Metanephros (tissue), 2 donors: ENCODE results near the gene PIP4K2B. TPM values are rescaled to one million over a fixed set of nuclear protein-coding genes. Genes with fewer than 3 reads are reported as not detected.

Experiments
- small RNA-seq: library from RNA; depleted of rRNA; stranded (forward); fragments of <200 nt; gene quantifications from one replicate; pipeline ENCODE3, GENCODE V24; 2014; ENCODE audit warnings: low replicate concordance
- total RNA-seq: library from RNA; depleted of rRNA; stranded (reverse); fragments of >200 nt; gene quantifications from one replicate; pipeline ENCODE4 v1.2.3, GENCODE V29; 2014

PIP4K2B gene
- total RNA-seq, result 73.7 TPM

GRCh38 chr17:38799501-38800236 lies at the start of gene PIP4K2B:
PIP4K2B (minus strand) TSS chr17:38799556; CDS start chr17:38799424, 132 bp downstream.

GRCh38 chr17:38824899-38825761 lies 25.8 kb upstream of the PIP4K2B start, which contains the start of gene CWC25:
CWC25 (minus strand) TSS chr17:38825321; CDS start chr17:38825183, 138 bp downstream.

GRCh38 chr17:38752308-38753070 lies 46.9 kb downstream of the PIP4K2B start, which contains the start of gene PSMB3:
PSMB3 (plus strand) TSS chr17:38752741; CDS start chr17:38752827, 86 bp downstream.

GRCh38 chr17:38748149-38748891 lies 51.0 kb downstream of the PIP4K2B start, which contains the start of gene PCGF2:
PCGF2 (minus strand) TSS chr17:38748336; CDS start chr17:38740402, 7,934 bp downstream.

DNA sequence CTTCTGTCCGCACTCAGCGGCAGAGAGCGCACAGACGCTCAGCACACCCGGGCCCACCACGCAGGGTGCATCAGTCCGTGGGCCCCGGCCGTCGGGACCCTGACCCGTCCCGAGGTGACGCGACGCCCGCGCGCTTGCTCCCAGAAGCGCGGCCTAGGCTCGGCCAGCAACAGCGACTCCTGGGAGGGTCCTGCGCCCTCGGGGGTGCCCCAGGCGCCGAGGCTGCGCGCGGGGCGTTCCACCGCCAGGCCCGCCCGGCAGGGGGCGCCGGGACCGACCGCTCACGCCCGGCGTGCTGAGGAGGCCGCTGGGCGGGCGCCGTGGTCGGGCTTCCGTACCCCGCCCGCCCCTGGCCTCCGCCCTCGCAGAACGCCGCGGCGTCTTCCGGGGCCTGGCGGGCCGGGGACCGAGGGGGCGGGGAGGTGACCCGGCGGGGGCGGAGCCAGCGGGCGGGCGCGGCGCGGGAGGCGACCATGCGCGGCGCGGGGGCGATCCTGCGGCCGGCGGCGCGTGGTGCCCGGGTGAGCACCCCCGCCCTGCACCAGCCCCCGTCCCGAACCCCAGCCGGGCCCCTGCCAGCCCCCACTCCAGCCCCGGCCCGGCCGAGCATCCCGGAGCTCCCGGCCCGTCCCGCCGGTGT lies 69.3 kb downstream of the PIP4K2B start, which contains the start of gene CISD3:
Gene CISD3 (plus strand): TSS at position 456 of the 640 bp plus-strand sequence. CDS start 18 bp downstream, at position 474.

Small RNA genes within 50 kb of the gene (small RNA-seq; reads per million reads assigned to genes)
- gene MIR4726 (not detected), gene MIR4727 (not detected), gene RNA5SP440 (not detected), gene RNU6-866P (not detected)

Other genes with a start within 250 kb of the PIP4K2B start
- gene SRCIN1, start 193.6 kb downstream of the PIP4K2B start, total RNA-seq, result 5.7 TPM
- 0.70 TPM for gene EPOP, start 124.6 kb downstream of the PIP4K2B start, total RNA-seq
- gene MLLT6, start 94.3 kb downstream of the PIP4K2B start, total RNA-seq, result 64.3 TPM
- gene CISD3, start 69.2 kb downstream of the PIP4K2B start, total RNA-seq, result 7.1 TPM
- gene PCGF2, start 51.2 kb downstream of the PIP4K2B start, total RNA-seq, result 19.3 TPM
- gene PSMB3, start 46.8 kb downstream of the PIP4K2B start, total RNA-seq, result 125 TPM
- gene CWC25, start 25.8 kb upstream of the PIP4K2B start, total RNA-seq, result 14.2 TPM
- gene RPL23, start 54.2 kb upstream of the PIP4K2B start, total RNA-seq, result 1,357 TPM
- 84.0 TPM for gene LASP1, start 70.5 kb upstream of the PIP4K2B start, total RNA-seq
- gene FBXO47, start 167.8 kb upstream of the PIP4K2B start, total RNA-seq, result not detected